Left renal pelvis (tissue), 4 donors: ENCODE data around the gene CAND2. TPM values are rescaled to one million over a fixed set of nuclear protein-coding genes. Genes with fewer than 3 reads are reported as not detected.
"Not testable (repeated sequence)": the region's sequence is repeated elsewhere in the genome, so short reads cannot be mapped to it uniquely, and the experiment has no call there.

ENCODE experiments used
- DNase-seq, 4 donors: peaks; one replicate each; pipeline ENCODE4 v3.0.0-alpha.2; 2013; ENCODE audit warnings: low read depth in 4 of 4, low spot score in 3 of 4
- polyA plus RNA-seq, 4 donors: library from polyadenylated mRNA; unstranded; fragments of 120-200 nt; gene quantifications; one replicate each; pipeline ENCODE4 v1.2.1, GENCODE V29; 2013; ENCODE audit not compliant: insufficient read length in 4 of 4

The CAND2 gene
- polyA plus RNA-seq, 4 donors, result 7.1 to 12.4 (median 9.2) TPM

DNA sequence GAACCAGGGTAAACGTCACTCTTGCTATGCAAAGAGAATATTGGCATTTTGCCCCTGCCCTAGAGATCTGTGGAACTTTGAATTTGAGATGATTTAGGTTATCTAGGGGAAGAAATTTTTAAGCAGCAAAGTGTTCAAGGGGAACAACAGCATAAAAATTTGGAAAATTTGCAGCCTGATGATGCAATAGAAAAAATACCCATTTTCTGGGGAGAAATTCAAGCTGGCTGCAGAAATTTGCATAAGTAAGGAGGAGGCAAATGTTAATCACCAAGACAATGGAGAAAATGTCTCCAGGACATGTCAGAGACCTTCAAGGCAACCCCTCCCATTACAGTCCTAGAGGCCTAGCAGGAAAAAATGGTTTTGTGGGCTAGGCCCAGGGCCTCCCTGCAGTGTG is 49.3 kb downstream of the CAND2 start:
- no peak for DNase-seq

- no peak for DNase-seq
These were observed 55.7 kb downstream of the CAND2 start for GRCh38 chr3:12852201-12852600.

GRCh38 chr3:12853847-12854246 is 57.4 kb downstream of the CAND2 start:
- not testable (repeated sequence) for DNase-seq

- no peak for DNase-seq
These were observed 58.1 kb downstream of the CAND2 start for GRCh38 chr3:12854565-12854964.

DNA sequence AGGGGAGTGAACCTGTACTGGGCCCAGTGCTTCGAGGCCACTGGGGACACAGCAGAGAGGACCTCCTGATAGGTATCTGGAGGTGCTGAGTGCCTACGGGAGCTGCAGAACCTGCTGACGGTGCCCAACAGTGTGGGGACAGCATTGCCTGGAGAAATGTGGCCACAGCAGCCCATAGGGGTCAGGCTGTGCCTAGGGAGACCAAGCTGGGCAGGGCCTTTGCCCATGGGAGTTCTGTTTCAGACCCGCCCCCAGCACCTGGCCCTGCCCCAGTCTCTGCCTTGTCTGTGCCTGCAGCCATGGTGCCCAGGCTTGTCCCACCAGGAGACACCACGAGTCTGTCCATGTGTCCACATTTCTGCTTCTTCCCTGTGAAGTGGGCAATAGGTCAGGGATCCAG is 60.1 kb downstream of the CAND2 start:
- no peak for DNase-seq

DNA sequence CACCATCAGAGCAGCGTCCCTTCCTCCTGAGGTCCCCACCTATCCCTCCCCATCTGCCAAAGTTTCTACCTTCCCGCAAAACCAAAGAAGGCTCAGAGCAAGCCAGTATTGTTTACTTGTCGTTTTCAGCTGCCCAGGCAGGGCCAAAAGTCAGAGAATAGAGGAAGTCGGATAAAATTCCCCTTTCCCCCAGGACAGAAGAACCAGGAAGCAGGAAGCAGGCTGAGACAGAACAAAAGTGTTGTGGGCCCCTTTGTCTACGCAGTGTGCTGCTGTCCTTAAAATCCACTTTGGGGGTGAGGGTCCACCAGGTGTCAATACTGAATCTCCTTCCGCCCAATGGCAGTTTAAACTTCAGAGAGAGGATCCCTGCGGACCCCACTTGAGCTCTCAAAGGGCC is 63.4 kb downstream of the CAND2 start:
- DNase-seq, result no peak

DNA sequence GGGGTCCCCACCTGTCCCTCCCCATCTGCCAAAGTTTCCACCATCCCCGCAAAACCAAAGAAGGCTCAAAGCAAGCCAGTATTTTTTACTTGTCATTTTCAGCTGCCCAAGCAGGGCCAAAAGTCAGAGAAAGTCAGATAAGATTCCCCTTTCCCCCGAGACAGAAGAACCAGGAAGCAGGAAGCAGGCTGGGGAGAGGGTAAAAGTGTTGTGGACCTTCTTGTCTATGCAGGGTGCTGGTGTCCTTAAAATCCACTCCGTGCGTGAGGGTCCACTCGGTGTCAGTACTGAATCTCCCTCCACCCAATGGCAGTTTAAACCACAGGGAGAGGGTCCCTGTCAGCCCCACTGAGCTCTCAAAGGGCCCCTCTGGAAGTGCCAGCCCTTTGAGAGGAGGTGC is 65.1 kb downstream of the CAND2 start:
- no peak for DNase-seq

DNA sequence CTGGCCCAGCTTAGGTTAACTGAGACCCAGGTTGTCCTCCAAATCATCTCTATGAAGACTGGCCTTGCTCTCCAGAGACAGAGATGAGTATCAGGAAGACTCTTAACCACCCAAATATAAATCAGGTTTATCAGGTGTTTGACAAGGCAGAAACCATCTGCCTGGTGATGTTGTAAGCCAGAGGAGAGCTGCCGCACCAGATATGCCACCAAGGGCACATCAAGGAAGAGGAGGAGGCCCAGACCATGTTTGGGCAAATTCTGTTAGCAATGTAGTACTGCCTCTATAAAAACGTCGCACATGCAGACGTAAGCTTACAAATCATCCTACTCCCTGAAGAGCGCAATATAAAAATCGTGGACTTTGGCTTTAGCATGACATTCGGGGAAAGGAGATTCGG is 65.9 kb downstream of the CAND2 start:
- DNase-seq, result no peak

DNA sequence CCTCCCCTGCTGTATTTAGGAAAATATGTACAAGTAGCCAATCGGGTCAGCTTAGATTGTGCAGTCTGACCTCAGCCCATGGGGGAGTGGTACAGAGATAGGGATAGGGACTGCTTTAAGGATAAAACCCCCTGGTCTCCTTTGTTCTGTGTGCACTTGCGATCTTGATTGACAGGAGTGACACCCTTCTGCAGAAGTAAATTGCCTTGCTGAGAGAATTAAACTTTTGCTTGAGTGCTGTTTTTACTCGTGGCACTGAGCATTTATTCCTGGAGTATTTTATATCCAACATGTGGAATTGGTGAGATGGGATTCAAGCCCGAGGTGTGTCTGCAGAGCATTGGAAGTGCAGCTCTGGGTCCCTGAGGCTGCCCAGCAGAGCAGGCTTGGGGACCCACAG is 68.8 kb downstream of the CAND2 start:
- DNase-seq, result no peak

DNA sequence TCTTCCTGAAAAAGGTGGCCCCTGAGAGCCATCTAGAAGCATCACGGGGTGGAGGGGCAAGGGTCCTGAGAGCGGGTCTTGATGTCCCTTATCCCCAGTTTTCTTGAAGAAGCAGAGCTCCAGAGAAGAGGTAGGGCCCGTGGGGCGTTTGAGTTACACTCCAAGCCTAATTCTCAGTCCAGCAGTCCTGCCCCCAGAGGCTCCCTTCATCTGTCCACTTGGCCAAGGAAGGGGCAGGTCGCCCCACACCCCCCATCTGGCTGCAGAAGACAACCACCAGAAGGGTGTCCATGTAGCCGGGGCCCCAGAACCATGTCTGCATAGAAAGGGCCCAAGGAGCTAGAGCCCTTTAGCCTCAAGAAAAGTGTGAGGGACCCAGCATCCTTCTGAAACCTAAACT is 70.4 kb downstream of the CAND2 start:
- DNase-seq, result no peak

DNA sequence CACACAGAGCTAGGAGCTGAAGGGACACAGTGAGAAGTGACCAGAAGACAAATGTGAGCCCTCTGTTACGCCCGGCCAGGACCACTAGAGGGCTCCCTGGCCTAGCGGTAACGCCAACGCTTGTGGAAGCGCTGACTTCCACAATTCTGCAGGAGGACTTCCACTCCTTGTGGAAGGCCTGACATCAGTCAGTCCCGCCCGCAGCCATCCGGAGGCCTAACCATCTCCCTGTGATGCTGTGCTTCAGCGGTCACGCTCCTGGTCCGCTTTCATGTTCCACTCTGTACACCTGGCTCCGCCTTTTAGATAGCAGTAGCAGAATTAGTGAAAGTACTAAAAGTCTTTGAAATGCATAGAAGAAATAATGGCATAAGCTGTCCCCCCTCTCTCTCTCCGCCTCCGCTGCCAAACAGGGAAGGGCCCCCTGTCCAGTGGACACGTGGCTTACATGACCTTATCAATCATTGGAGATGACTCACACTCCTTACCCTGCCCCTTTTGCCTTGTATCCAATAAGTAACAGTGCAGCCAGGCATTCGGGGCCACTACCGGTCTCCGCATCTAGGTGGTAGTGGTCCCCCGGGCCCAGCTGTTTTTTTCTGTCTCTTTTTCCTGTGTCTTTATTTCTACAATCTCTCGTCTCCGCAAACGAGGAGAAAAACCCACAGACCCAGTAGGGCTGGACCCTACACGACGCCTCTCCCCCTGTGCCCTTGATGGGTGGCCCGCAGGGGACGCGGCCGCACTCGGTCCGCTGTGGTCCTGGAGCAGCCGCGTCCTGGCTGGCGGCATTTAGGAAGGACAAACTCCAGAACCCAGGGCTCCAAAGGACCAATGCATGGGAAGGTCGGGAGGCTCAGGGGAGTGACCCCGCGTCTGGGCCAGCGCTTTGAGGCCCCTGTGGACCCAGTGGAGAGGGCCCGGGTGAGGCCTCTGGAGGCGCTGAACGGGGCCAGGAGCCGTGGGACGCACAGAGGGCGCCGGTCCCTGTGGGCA is 71.9 kb downstream of the CAND2 start:
- peak; percentile 59 to 73 (median 66) for DNase-seq

DNA sequence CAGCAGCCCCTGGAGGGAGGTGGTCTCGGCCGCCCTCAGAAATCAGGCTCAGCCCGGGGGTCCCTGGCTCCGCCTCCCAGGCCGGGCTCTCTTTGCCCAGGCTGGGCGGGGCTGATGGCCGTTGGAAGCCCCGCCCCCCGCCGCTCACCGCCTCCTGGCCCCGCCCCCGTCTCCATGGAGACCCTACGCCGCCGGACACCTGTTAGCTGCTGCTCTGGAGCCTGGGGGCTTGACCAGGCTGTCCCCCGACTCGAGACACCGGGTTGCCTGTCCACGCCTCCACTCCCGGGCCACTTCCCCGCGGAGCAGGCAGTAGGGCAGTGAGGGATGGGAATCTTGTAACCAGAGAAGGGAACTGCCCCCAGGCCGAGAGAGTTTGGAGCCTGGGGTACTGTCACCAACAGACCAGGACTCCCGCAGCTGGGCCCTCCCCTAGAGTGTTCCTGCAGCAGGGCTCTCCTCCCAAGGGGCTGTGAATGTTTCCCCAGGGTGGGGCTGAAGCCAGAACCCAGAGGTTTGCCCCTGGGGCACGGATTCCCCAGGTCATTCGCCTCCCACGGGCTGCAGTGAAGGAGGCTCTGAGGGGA is 72.6 kb downstream of the CAND2 start:
- DNase-seq, result peak in 2 of 4 donors; percentile 27 to 33

DNA sequence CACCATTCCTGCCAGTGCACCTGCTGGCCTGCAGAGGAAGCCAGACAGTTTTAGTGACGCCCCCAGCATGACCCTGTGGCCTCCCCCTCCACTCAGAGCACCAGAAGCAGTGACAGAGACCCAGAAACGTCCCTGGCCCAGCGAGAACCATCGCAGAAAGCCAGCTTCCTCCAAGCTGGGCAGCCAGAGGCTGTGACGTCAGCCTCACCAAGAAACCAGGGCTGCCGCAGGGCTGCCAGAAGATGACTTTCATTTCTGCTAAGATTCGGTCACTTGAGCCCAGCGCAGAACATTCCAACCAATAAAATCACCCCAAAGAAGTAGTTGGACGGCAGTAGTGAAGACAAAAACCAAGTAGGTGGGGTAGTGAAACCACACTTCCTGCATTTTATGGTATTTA is 74.5 kb downstream of the CAND2 start:
- no peak for DNase-seq

DNA sequence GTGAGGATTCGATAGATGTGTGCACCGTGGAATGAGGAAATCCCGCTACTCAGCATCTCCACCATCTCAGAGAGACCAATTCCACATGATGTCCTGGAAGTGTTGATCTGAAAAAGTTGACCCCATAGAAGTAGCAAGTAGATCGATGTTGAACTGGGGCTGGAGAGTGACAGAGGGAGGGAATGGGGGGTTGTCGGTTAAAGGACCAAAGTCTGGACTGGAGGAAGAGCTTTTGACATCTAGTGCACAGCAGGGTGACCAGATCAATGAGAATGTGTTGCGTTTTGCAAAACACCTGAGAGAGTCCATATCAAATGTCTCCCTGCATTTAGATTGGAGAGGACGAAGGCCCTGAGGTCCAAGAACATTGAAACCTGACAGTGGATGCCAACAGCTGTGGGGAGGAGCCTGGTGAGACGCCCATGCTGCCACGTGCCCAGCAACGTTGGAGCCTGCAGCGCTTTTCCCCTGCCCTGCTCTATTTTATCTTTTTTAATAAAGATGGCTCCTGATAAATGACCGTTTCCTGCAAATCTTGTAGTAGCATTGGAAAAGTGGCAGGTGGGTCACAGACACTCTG is 75.0 kb downstream of the CAND2 start:
- DNase-seq, result no peak

- DNase-seq, result peak in 1 of 4 donors; percentile 46
These were observed 79.7 kb downstream of the CAND2 start for GRCh38 chr3:12875857-12876836.

DNA sequence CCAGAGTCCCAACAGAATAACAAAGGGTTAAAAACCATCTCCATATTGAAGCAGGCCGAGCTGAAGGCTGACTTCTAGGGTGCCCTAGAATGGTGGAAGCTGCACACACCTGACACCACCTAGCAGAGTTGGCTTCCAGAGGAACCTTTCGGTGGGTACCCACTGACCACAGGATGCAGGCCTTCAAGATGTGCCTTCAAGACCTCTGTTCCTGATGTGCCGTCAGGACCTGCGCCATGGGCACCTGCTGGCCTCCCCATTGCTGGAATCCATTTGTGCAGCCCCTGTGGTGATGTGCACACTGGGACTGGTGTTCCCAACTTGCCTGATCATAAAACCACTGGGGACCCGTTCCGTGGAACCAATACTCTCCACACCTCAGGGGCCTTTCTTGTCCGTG is 80.6 kb downstream of the CAND2 start:
- DNase-seq, result no peak

DNA sequence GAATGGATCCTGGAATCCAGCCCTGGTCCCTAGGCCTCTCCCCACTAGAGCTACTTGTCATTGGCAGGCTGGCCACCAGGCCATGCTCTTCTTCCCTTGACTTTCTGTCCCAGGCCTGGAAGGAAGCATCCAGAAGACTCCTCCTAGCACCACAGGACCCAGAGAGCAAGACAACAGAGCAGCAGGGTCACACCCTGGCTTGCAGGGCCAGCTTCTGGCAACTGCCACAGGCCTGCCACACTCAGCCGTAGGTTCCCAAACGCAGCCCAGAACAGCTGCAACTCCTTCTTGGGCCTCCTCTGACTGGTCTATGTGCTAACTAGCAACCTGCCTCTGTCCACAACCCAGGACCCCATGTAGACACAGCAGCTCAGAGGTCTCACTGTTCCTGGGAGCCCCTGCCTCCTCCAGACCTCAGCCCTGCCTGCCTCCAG is 81.7 kb downstream of the CAND2 start:
- DNase-seq, result no peak

DNA sequence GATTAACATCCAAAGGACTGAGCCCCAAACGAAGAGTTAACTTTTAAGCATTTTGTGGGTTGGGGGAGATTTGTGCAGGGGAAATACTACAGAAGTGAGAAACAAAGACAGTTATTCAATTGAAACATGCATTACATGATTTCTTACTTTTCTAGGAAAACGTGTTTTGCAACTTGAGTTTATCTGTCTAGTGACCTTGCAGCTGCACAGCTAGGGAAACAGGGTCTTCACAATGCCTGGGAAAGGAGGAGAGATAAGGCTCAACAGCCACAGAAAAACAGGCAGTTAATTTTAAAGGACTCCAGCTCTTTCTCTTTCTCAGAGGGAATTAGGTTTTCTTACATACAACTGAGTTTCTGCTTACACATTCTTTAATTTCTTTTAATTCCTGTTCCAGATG is 82.3 kb downstream of the CAND2 start:
- DNase-seq, result not testable (repeated sequence)

GRCh38 chr3:12879191-12879815 is 82.8 kb downstream of the CAND2 start:
- no peak for DNase-seq

DNA sequence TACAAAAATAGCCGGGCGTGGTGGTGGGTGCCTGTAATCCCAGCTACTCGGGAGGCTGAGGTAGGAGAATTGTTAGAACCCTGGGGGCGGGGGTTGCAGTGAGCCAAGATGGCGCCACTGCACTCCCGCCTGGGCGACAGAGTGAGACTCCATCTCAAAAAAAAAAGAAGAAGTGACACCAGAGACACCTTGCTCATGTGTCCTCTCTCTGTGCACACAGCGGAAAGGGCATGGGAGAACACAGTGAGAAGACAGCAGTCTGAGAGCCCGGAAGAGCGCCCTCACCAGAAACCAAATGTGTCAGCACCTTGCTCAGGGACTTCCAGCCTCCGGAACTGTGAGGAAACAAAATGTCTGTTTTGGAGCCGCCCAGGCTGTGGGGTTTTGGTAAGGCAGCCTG is 85.4 kb downstream of the CAND2 start:
- DNase-seq, result not testable (repeated sequence)
